ENCODE data around the gene GJD3.

DNA sequence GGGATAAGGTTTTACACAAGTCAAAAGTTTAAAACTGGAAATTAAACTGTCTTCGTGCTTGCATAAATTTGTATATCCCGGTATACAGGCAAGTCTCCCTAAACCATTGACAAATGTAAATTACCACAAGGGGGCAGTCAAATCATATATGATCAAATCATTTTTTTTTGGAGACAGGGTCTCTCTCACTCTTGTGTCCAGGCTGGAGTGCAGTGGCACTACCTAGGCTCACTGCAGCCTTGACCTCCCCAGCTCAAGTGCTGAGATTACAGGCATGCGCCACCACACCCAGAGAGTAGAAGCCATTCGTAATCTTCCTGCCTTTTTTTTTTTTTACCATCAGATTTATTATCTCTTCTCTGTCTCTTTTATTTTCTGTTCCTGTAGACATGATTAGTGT lies 34.6 kb upstream of the GJD3 start:
- peak in 6 of 7 experiments; percentile 46 to 66 (median 53) for TF ChIP-seq CTCF (IDR thresholded peaks at IDR 0.05)
- TF ChIP-seq POLR2A (IDR thresholded peaks at IDR 0.05) = no peak

Measured in body of pancreas (tissue), 4 donors.